ENCODE measurements around the gene ALCAM. TPM values are rescaled to one million over a fixed set of nuclear protein-coding genes. Genes with fewer than 3 reads are reported as not detected.
A peak's percentile ranks its signal among the peaks of the same experiment; 100 is the strongest.

The ALCAM gene
- polyA plus RNA-seq, 3 donors = 7.1 to 8.0 (median 7.9) TPM

GRCh38 chr3:105499961-105500360 lies 133.3 kb downstream of the ALCAM start:
- no peak overlapping the region for H3K9ac ChIP-seq (ENCODE audit: insufficient read depth, low read length, poor library complexity, severe bottlenecking)
- H3K27me3 ChIP-seq (ENCODE audit: control insufficient read depth in 2 of 2, insufficient read depth in 2 of 2, low read length in 2 of 2) = no peaks in the 10 kb centered on the region
- intact Hi-C loops (cut with micrococcal nuclease) = no loop called here
- Mint-ChIP-seq H3K36me3 (peaks cover 0 to 4% of the 10 kb centered on the region in 2 donors), H3K4me1 (peaks cover 30% of the 10 kb centered on the region), H3K4me3 (peak overlapping the region in 1 of 2 donors; percentile 80), H3K9me3 (peaks cover 0 to 6% (median 1%) of the 10 kb centered on the region in 7 donors), H3K27ac (peak overlapping the region; percentile 42 to 85 (median 70)), H3K27me3 (ENCODE audit: low read depth in 3 of 3) (no peaks in the 10 kb centered on the region)
- H4K20me1 ChIP-seq (ENCODE audit: insufficient read depth, low read length) = no peaks in the 10 kb centered on the region
- H3K27ac ChIP-seq (ENCODE audit: low read depth in 1 of 2, low read length in 2 of 2) = peak overlapping the region in 1 of 2 donors; percentile 53
- no CpG with 5 or more reads among the region's 1 CpG for WGBS (ENCODE audit: insufficient coverage)
- no peak overlapping the region for H2AFZ ChIP-seq (ENCODE audit: insufficient read depth, low read depth, low read length, poor library complexity, severe bottlenecking)
- H3K4me1 ChIP-seq (ENCODE audit: control insufficient read depth in 1 of 2, insufficient read depth in 2 of 2, low read length in 2 of 2) = peaks cover 14 to 27% of the 10 kb centered on the region in 2 donors
- no peaks in the 10 kb centered on the region for H3K79me2 ChIP-seq (ENCODE audit: insufficient read depth, low read length)
- no peaks in the 10 kb centered on the region for H3K36me3 ChIP-seq (replicated peaks in 1 of 2; ENCODE audit: control insufficient read depth in 1 of 2, insufficient read depth in 2 of 2, low read length in 2 of 2)
- H3K9me3 ChIP-seq (replicated peaks in 1 of 2; ENCODE audit: control insufficient read depth in 1 of 2, insufficient read depth in 1 of 2, low read length in 2 of 2) = peaks cover 0 to 7% of the 10 kb centered on the region in 2 donors
- H3K4me3 ChIP-seq (replicated peaks in 1 of 3; ENCODE audit: low read depth in 2 of 3, low read length in 3 of 3) = peak overlapping the region in 1 of 3 experiments; percentile 8
- DNase-seq = peak in 2 of 3 donors; percentile 3 to 8
- H3K4me2 ChIP-seq (replicated peaks; ENCODE audit: extremely low read depth, low read length, poor library complexity, severe bottlenecking) = peak overlapping the region; percentile 20
- no peak for TF ChIP-seq CTCF (IDR thresholded peaks at IDR 0.05)

GRCh38 chr3:105502333-105502732 lies 135.6 kb downstream of the ALCAM start:
- Mint-ChIP-seq H3K4me3 (no peak overlapping the region), H3K27ac (peak overlapping the region in 1 of 7 donors; percentile 13), H3K4me1 (peaks cover 28% of the 10 kb centered on the region), H3K36me3 (peaks cover 0 to 4% of the 10 kb centered on the region in 2 donors), H3K9me3 (peaks cover 0 to 7% (median 2%) of the 10 kb centered on the region in 7 donors), H3K27me3 (ENCODE audit: low read depth in 3 of 3) (no peaks in the 10 kb centered on the region)
- WGBS (ENCODE audit: insufficient coverage) = no CpG with 5 or more reads among the region's 2 CpGs
- Histone ChIP-seq H3K4me2 (replicated peaks; ENCODE audit: extremely low read depth, low read length, poor library complexity, severe bottlenecking) (no peak overlapping the region), H3K4me1 (ENCODE audit: control insufficient read depth in 1 of 2, insufficient read depth in 2 of 2, low read length in 2 of 2) (peaks cover 18 to 32% of the 10 kb centered on the region in 2 donors), H3K9me3 (replicated peaks in 1 of 2; ENCODE audit: control insufficient read depth in 1 of 2, insufficient read depth in 1 of 2, low read length in 2 of 2) (peaks cover 0 to 7% of the 10 kb centered on the region in 2 donors), H2AFZ (ENCODE audit: insufficient read depth, low read depth, low read length, poor library complexity, severe bottlenecking) (no peak overlapping the region), H4K20me1 (ENCODE audit: insufficient read depth, low read length) (no peaks in the 10 kb centered on the region), H3K79me2 (ENCODE audit: insufficient read depth, low read length) (no peaks in the 10 kb centered on the region), H3K27ac (ENCODE audit: low read depth in 1 of 2, low read length in 2 of 2) (no peak overlapping the region), H3K9ac (ENCODE audit: insufficient read depth, low read length, poor library complexity, severe bottlenecking) (no peak overlapping the region), H3K36me3 (replicated peaks in 1 of 2; ENCODE audit: control insufficient read depth in 1 of 2, insufficient read depth in 2 of 2, low read length in 2 of 2) (no peaks in the 10 kb centered on the region), H3K27me3 (ENCODE audit: control insufficient read depth in 2 of 2, insufficient read depth in 2 of 2, low read length in 2 of 2) (no peaks in the 10 kb centered on the region), H3K4me3 (replicated peaks in 1 of 3; ENCODE audit: low read depth in 2 of 3, low read length in 3 of 3) (no peak overlapping the region)
- intact Hi-C loops (cut with micrococcal nuclease) = no loop called here
- no peak for TF ChIP-seq CTCF (IDR thresholded peaks at IDR 0.05)
- DNase-seq = no peak

All from CD14-positive monocyte (primary cell).